ENCODE results near the gene UAP1L1.
A peak's percentile ranks its signal among the peaks of the same experiment; 100 is the strongest.

Gene UAP1L1

GRCh38 chr9:137037035-137037434 is 40.3 kb upstream of the UAP1L1 start:
- H3K27ac ChIP-seq, result peak overlapping the region; percentile 67
- TF ChIP-seq CTCF (IDR thresholded peaks at IDR 0.05) (no peak), ZFX (IDR thresholded peaks at IDR 0.05; ENCODE audit: borderline replicate concordance) (no peak)

- TF ChIP-seq CTCF (IDR thresholded peaks at IDR 0.05) (no peak), ZFX (IDR thresholded peaks at IDR 0.05; ENCODE audit: borderline replicate concordance) (no peak)
- H3K27ac ChIP-seq, result peak overlapping the region; percentile 67
These were observed 39.8 kb upstream of the UAP1L1 start for GRCh38 chr9:137037483-137037882.

GRCh38 chr9:137038916-137039315 is 38.4 kb upstream of the UAP1L1 start:
- no peak for TF ChIP-seq ZFX (IDR thresholded peaks at IDR 0.05; ENCODE audit: borderline replicate concordance)
- no peak for TF ChIP-seq CTCF (IDR thresholded peaks at IDR 0.05)

GRCh38 chr9:137039611-137040366 is 37.5 kb upstream of the UAP1L1 start:
- TF ChIP-seq CTCF (IDR thresholded peaks at IDR 0.05) (no peak), ZFX (IDR thresholded peaks at IDR 0.05; ENCODE audit: borderline replicate concordance) (no peak)
- H3K27ac ChIP-seq, result no peak overlapping the region

More at GRCh38 chr9:137038916-137039315, 38.4 kb upstream of the UAP1L1 start:
- H3K27ac ChIP-seq, result peak overlapping the region; percentile 15; the same call in 1 of the 2 replicates

- TF ChIP-seq ZFX (IDR thresholded peaks at IDR 0.05; ENCODE audit: borderline replicate concordance) (no peak), CTCF (IDR thresholded peaks at IDR 0.05) (no peak)
- no peak overlapping the region for H3K27ac ChIP-seq
These were observed 36.7 kb upstream of the UAP1L1 start for GRCh38 chr9:137040568-137040967.

GRCh38 chr9:137041124-137041523 is 36.2 kb upstream of the UAP1L1 start:
- no peak for TF ChIP-seq ZFX (IDR thresholded peaks at IDR 0.05; ENCODE audit: borderline replicate concordance)
- TF ChIP-seq CTCF (IDR thresholded peaks at IDR 0.05), result no peak
- H3K27ac ChIP-seq, result no peak overlapping the region
